HL-60 (cell line): Measurements from ENCODE around the gene SMARCA2.

Experiments used
- DNase-seq, 2 experiments: peaks; one replicate each; pipeline ENCODE4 v3.0.0-alpha.2; 2010 to 2020; ENCODE audit warnings: low read depth in 1 of 2, low spot score in 1 of 2
- H3K27ac ChIP-seq: fragments of 250-450 bp; sonication (Bioruptor Pico); replicated peaks from 2 replicates; pipeline ENCODE4 v1.5.1; 2020; ENCODE audit warnings: mild to moderate bottlenecking, moderate library complexity
- H3K27me3 ChIP-seq: fragments of 250-450 bp; sonication (Bioruptor Pico); 2 replicates; pipeline ENCODE4 v1.5.1; 2021; ENCODE audit warnings: mild to moderate bottlenecking, moderate library complexity; ENCODE audit not compliant: insufficient read depth, poor library complexity, severe bottlenecking
- H3K4me3 ChIP-seq: replicated peaks from 2 replicates; pipeline ENCODE4 v1.5.1; 2011; ENCODE audit warnings: mild to moderate bottlenecking, control low read depth, low read length; ENCODE audit not compliant: insufficient read depth
- GABPA ChIP-seq: IDR thresholded peaks from 2 replicates; pipeline ENCODE4 v1.6.1; 2012; ENCODE audit warnings: low read depth
- POLR2AphosphoS5 ChIP-seq: IDR thresholded peaks from 2 replicates; pipeline ENCODE4 v1.6.1; 2012; ENCODE audit warnings: low read depth
- SPI1 ChIP-seq: IDR thresholded peaks from 2 replicates; pipeline ENCODE4 v1.6.1; 2012; ENCODE audit warnings: low read depth, mild to moderate bottlenecking, borderline replicate concordance
- TF ChIP-seq, protein P1 (sequence below): IDR thresholded peaks from 2 replicates; pipeline ENCODE4 v1.6.1; 2012; ENCODE audit warnings: low read depth; ENCODE audit not compliant: insufficient replicate concordance
- TF ChIP-seq, protein P2 (sequence below): IDR thresholded peaks from one replicate; pipeline ENCODE4 v1.5.1; 2011; ENCODE audit warnings: low read length, control low read depth, inconsistent platforms; ENCODE audit not compliant: insufficient read depth

Gene SMARCA2

DNA sequence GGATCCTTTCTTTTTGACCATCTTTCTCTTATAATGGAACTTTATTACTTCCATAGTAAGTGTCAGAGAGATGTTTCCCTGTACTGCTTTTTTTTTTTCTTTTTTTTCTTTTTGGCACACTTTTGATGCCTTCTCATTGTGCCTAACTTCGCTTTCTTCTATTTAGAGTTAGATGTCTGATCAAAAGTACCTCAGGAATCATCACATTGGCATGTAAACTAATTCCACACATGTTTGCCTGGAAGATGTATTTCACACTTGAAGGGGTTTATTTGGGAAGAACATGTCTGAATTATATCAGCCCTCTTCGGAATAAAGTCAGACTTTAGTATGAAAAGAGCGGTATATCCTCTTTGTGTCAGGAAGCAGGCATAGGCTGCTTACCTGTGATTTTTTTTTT is 35.1 kb downstream of the SMARCA2 start:
- DNase-seq, result no peak
- H3K4me3 ChIP-seq, result no peak overlapping the region
- no peak for TF ChIP-seq SPI1
- TF ChIP-seq, protein P1, sequence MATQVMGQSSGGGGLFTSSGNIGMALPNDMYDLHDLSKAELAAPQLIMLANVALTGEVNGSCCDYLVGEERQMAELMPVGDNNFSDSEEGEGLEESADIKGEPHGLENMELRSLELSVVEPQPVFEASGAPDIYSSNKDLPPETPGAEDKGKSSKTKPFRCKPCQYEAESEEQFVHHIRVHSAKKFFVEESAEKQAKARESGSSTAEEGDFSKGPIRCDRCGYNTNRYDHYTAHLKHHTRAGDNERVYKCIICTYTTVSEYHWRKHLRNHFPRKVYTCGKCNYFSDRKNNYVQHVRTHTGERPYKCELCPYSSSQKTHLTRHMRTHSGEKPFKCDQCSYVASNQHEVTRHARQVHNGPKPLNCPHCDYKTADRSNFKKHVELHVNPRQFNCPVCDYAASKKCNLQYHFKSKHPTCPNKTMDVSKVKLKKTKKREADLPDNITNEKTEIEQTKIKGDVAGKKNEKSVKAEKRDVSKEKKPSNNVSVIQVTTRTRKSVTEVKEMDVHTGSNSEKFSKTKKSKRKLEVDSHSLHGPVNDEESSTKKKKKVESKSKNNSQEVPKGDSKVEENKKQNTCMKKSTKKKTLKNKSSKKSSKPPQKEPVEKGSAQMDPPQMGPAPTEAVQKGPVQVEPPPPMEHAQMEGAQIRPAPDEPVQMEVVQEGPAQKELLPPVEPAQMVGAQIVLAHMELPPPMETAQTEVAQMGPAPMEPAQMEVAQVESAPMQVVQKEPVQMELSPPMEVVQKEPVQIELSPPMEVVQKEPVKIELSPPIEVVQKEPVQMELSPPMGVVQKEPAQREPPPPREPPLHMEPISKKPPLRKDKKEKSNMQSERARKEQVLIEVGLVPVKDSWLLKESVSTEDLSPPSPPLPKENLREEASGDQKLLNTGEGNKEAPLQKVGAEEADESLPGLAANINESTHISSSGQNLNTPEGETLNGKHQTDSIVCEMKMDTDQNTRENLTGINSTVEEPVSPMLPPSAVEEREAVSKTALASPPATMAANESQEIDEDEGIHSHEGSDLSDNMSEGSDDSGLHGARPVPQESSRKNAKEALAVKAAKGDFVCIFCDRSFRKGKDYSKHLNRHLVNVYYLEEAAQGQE, result no peak
- no peak for TF ChIP-seq POLR2AphosphoS5
- no peak for TF ChIP-seq GABPA
- TF ChIP-seq, protein P2, sequence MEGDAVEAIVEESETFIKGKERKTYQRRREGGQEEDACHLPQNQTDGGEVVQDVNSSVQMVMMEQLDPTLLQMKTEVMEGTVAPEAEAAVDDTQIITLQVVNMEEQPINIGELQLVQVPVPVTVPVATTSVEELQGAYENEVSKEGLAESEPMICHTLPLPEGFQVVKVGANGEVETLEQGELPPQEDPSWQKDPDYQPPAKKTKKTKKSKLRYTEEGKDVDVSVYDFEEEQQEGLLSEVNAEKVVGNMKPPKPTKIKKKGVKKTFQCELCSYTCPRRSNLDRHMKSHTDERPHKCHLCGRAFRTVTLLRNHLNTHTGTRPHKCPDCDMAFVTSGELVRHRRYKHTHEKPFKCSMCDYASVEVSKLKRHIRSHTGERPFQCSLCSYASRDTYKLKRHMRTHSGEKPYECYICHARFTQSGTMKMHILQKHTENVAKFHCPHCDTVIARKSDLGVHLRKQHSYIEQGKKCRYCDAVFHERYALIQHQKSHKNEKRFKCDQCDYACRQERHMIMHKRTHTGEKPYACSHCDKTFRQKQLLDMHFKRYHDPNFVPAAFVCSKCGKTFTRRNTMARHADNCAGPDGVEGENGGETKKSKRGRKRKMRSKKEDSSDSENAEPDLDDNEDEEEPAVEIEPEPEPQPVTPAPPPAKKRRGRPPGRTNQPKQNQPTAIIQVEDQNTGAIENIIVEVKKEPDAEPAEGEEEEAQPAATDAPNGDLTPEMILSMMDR, result no peak
- H3K27me3 ChIP-seq, result no peaks in the 10 kb centered on the region
- H3K27ac ChIP-seq, result no peak overlapping the region

DNA sequence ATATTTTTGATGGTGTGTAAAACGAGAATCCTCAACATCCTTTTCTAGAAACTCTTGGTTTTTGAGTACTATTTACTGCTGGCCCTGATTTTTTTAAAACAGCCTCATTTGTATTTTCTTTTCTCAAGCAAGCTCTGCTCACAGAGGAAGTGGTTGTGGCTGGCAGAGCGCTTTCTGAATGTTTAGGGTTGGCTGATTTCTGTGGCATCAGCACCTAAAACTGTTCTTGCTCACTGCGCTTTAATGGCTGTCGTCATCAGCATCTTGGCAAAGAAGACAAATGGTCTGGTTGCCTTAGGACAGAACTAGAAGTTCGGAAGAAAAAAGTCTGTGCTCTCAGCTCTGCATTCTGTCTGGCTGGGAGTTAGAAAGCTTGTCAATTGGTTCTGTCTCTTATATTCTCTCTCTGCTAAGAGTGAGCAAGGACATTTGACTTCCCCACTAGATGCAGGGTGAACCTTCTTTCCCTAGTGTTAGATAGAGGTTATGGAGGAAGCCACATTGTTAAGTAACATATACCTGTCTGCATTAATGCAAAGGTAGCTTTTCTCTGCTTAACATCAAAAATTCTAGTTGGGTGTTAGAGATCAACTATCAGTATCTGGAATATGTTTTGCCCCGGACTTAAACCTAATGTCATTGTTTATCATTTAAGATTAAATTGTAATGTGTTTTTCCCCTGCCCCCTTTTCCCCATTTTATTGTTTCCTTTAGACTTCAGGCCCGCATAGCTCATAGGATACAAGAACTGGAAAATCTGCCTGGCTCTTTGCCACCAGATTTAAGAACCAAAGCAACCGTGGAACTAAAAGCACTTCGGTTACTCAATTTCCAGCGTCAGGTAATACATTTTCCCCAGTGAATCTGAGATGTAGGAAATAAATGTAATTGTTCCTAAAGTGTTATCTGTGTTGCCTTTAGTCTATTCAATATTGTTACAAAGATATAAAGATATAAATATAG is 39.0 kb downstream of the SMARCA2 start:
- Histone ChIP-seq H3K27ac (no peak overlapping the region), H3K27me3 (no peaks in the 10 kb centered on the region), H3K4me3 (no peak overlapping the region)
- TF ChIP-seq, protein P1, result no peak
- no peak for TF ChIP-seq GABPA
- TF ChIP-seq POLR2AphosphoS5, result no peak
- no peak for TF ChIP-seq SPI1
- TF ChIP-seq, protein P2, result no peak
- no peak for DNase-seq

DNA sequence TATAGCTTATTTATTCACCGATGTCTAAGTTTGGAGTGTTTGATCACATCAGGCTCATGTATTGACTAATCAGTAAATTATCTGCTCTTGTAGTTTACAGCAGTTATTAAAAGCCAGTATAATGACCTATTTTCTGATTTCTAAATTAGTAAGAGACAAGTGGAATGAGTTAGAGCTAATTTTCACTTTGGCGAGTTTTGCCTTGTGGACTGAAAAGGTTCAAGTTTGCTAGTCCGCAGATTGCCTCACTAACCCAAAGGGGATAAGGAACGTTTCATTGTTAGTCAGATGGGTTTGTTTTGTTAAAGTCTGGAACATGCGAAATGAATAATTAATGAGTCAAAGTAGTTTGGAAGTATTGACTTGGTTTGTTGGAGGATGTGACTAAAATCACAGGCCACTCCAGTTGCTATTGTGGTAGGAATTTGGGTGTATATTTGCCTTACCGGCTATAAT is 40.1 kb downstream of the SMARCA2 start:
- Histone ChIP-seq H3K27ac (no peak overlapping the region), H3K4me3 (no peak overlapping the region), H3K27me3 (no peaks in the 10 kb centered on the region)
- TF ChIP-seq SPI1 (no peak), POLR2AphosphoS5 (no peak), GABPA (no peak)
- TF ChIP-seq, protein P2, result no peak
- TF ChIP-seq, protein P1, result no peak
- DNase-seq, result no peak
